DMS53 treated with DMSO at 0.1 percent for 48 hours (cell line): Measurements from ENCODE around the gene EPS15.
"Not testable (repeated sequence)": the region's sequence is repeated elsewhere in the genome, so short reads cannot be mapped to it uniquely, and the experiment has no call there.

Source experiments
- DNase-seq: peaks from one replicate; lab custom pipeline; 2025; ENCODE audit not compliant: unreplicated experiment; lab: John Stamatoyannopoulos, UW

EPS15 gene

GRCh38 chr1:51543858-51544257 is 24.8 kb upstream of the EPS15 start:
- no peak for DNase-seq

- no peak for DNase-seq
These were observed 23.3 kb upstream of the EPS15 start for GRCh38 chr1:51542158-51542953.

- no peak for DNase-seq
These were observed 22.4 kb upstream of the EPS15 start for GRCh38 chr1:51541313-51542050.

- no peak for DNase-seq
These were observed 18.5 kb upstream of the EPS15 start for GRCh38 chr1:51537568-51537967.

- peak; percentile 55 for DNase-seq
These were observed 16.0 kb upstream of the EPS15 start for GRCh38 chr1:51535006-51535592.

GRCh38 chr1:51534447-51534846 is 15.4 kb upstream of the EPS15 start:
- DNase-seq: no peak

GRCh38 chr1:51532853-51533252 is 13.8 kb upstream of the EPS15 start:
- DNase-seq: no peak

- DNase-seq: not testable (repeated sequence)
These were observed 11.4 kb upstream of the EPS15 start for GRCh38 chr1:51530447-51530846.

- DNase-seq: no peak
These were observed 8.1 kb upstream of the EPS15 start for GRCh38 chr1:51527144-51527543.

- DNase-seq: no peak
These were observed 7.2 kb upstream of the EPS15 start for GRCh38 chr1:51526248-51526647.

GRCh38 chr1:51525295-51525694 is 6.2 kb upstream of the EPS15 start:
- DNase-seq: no peak

- DNase-seq: no peak
These were observed 5.8 kb upstream of the EPS15 start for GRCh38 chr1:51524817-51525216.

- no peak for DNase-seq
These were observed 4.9 kb upstream of the EPS15 start for GRCh38 chr1:51523931-51524330.

GRCh38 chr1:51520700-51521248 is 1.7 kb upstream of the EPS15 start:
- no peak for DNase-seq

GRCh38 chr1:51519865-51520699 is 1.0 kb upstream of the EPS15 start:
- no peak for DNase-seq

- DNase-seq: peak; percentile 72
These were observed 449 bp downstream of the EPS15 start for GRCh38 chr1:51518586-51519047.

- peak; percentile 98 for DNase-seq
These were observed 957 bp downstream of the EPS15 start for GRCh38 chr1:51518033-51518585.

GRCh38 chr1:51517361-51518032 is 1.6 kb downstream of the EPS15 start:
- no peak for DNase-seq

- DNase-seq: no peak
These were observed 2.4 kb downstream of the EPS15 start for GRCh38 chr1:51516649-51517158.
